Keratinocyte (primary cell): ENCODE results near the gene ATP11A. TPM values are rescaled to one million over a fixed set of nuclear protein-coding genes. Genes with fewer than 3 reads are reported as not detected.

Source experiments
- DNase-seq: peaks from one replicate; pipeline ENCODE4 v3.0.0-alpha.2; 2011; ENCODE audit warnings: low read depth, missing footprints, low spot score
- FAIRE-seq: peaks from 2 replicates; lab custom pipeline; 2011; peaks lifted over from hg19 to GRCh38; lab: Jason Lieb, UNC
- H2AFZ ChIP-seq: 2 replicates; pipeline ENCODE4 v1.6.0; 2012; ENCODE audit warnings: low read length, control low read depth, inconsistent platforms; ENCODE audit not compliant: control insufficient read depth
- H3K27ac ChIP-seq: 2 replicates; pipeline ENCODE4 v1.5.1; 2011; ENCODE audit warnings: low read length; ENCODE audit not compliant: control insufficient read depth, insufficient read depth
- H3K27me3 ChIP-seq: 3 replicates; pipeline ENCODE4 v1.6.0; 2011; ENCODE audit warnings: low read length; ENCODE audit not compliant: control insufficient read depth, insufficient read depth; ENCODE audit errors: extremely low read depth
- H3K36me3 ChIP-seq, 2 experiments: 2 replicates in 1 of 2; 3 replicates in 1 of 2; pipeline ENCODE4 v1.5.1; 2011; ENCODE audit warnings: low read length in 2 of 2, mild to moderate bottlenecking in 1 of 2; ENCODE audit not compliant: control insufficient read depth in 2 of 2, insufficient read depth in 2 of 2; ENCODE audit errors: extremely low read depth in 1 of 2
- H3K4me1 ChIP-seq: 3 replicates; pipeline ENCODE4 v1.5.1; 2011; ENCODE audit warnings: low read length; ENCODE audit not compliant: control insufficient read depth, insufficient read depth; ENCODE audit errors: extremely low read depth
- H3K4me2 ChIP-seq: 3 replicates; pipeline ENCODE4 v1.6.0; 2011; ENCODE audit warnings: low read depth, low read length; ENCODE audit not compliant: control insufficient read depth, insufficient read depth; ENCODE audit errors: extremely low read depth
- H3K4me3 ChIP-seq, 3 experiments: fragments of 200-600 bp in 1 of 3; sonication (generic) in 1 of 3; 2 replicates in 2 of 3; 3 replicates in 1 of 3; pipeline ENCODE4 v1.5.1; 2011 to 2016; ENCODE audit warnings: low read length in 3 of 3, mild to moderate bottlenecking in 3 of 3, control low read depth in 2 of 3, inconsistent platforms in 1 of 3, low read depth in 1 of 3, mixed read lengths in 1 of 3, mixed run types in 1 of 3, moderate library complexity in 1 of 3; ENCODE audit not compliant: control insufficient read depth in 2 of 3, insufficient read depth in 2 of 3; ENCODE audit errors: extremely low read depth in 1 of 3
- H3K79me2 ChIP-seq: 2 replicates; pipeline ENCODE4 v1.6.0; 2012; ENCODE audit warnings: low read length; ENCODE audit not compliant: control insufficient read depth, insufficient read depth
- H3K9ac ChIP-seq: 3 replicates; pipeline ENCODE4 v1.6.0; 2011; ENCODE audit warnings: low read length; ENCODE audit not compliant: control insufficient read depth, insufficient read depth; ENCODE audit errors: extremely low read depth
- H3K9me1 ChIP-seq: 3 replicates; pipeline ENCODE4 v1.6.0; 2011; ENCODE audit warnings: low read length; ENCODE audit not compliant: control insufficient read depth, insufficient read depth; ENCODE audit errors: extremely low read depth
- H3K9me3 ChIP-seq: 2 replicates; pipeline ENCODE4 v1.5.1; 2012; ENCODE audit warnings: low read depth, low read length; ENCODE audit not compliant: control insufficient read depth
- H4K20me1 ChIP-seq: 3 replicates; pipeline ENCODE4 v1.6.0; 2011; ENCODE audit warnings: low read length; ENCODE audit not compliant: control insufficient read depth, insufficient read depth; ENCODE audit errors: extremely low read depth
- EZH2 ChIP-seq: IDR thresholded peaks from one replicate; pipeline ENCODE4 v1.6.1; 2012; ENCODE audit warnings: inconsistent platforms, mild to moderate bottlenecking, low read length, moderate library complexity
- dilution Hi-C: fragments of 300-500 bp; cut with MboI; formaldehyde crosslinking; loops from one replicate; pipeline ENCODE4 v1.7.0; 2020; ENCODE audit warnings: low sequenced_read_pairs; ENCODE audit not compliant: extremely low pct_ligation_motif_present
- polyA plus RNA-seq, 5 experiments: library from polyadenylated mRNA; depleted of rRNA in 3 of 5; stranded (reverse) in 3 of 5; stranded (forward) in 1 of 5; unstranded in 1 of 5; fragments of >200 nt; gene quantifications; 1 replicate in 1 of 5; 2 replicates in 3 of 5; 3 replicates in 1 of 5; pipeline versions ENCODE4 v1.2.1 to v1.2.3, GENCODE V29; 2011 to 2012; ENCODE audit warnings: missing spikeins in 2 of 5, low read depth in 1 of 5, low replicate concordance in 1 of 5
- TF ChIP-seq, protein P1 (sequence below), 3 experiments: IDR thresholded peaks in 1 of 3; conservative IDR thresholded peaks in 1 of 3; optimal IDR thresholded peaks in 1 of 3; 2 replicates in 2 of 3; 3 replicates in 1 of 3; pipeline versions ENCODE3 to v1.5.1; 2011; ENCODE audit warnings: low read length in 3 of 3, mild to moderate bottlenecking in 3 of 3, moderate library complexity in 2 of 3, control low read depth in 1 of 3, inconsistent platforms in 1 of 3; ENCODE audit not compliant: insufficient read depth in 2 of 3; ENCODE audit errors: extremely low read depth in 1 of 3

Gene ATP11A
- polyA plus RNA-seq, 1 donor (not counting 4 experiments of a cell fraction or from before 2014, with no cell fraction given): 4.3 TPM

DNA sequence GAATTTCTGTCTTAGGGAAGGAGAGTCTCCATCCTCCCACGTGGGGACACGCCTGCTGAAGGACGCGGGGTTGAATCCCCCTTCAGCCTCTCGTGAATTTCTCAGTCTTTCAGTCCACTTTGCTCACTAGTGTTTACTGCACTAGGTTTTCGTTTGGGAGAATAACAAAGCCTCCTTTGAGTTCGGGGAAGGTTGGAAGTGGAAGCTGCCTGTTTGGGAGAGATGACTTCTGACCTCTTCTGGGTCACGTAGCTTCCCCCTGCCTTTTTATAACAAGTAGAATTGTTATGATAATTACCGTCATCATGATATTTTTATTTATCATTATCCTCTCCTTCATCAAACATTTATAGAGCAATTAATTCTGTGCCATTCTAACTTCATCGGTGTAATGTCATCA is 60.7 kb downstream of the ATP11A start:
- Histone ChIP-seq H3K27me3 (no peaks in the 10 kb centered on the region), H3K36me3 (no peaks in the 10 kb centered on the region), H3K9me1 (no peaks in the 10 kb centered on the region), H3K9me3 (no peaks in the 10 kb centered on the region), H3K4me2 (no peak overlapping the region), H4K20me1 (no peaks in the 10 kb centered on the region), H3K27ac (no peak overlapping the region), H3K79me2 (peaks cover 8% of the 10 kb centered on the region), H3K4me3 (no peak overlapping the region), H3K9ac (no peak overlapping the region), H2AFZ (no peak overlapping the region), H3K4me1 (no peaks in the 10 kb centered on the region)
- no peak for DNase-seq
- TF ChIP-seq, protein P1, sequence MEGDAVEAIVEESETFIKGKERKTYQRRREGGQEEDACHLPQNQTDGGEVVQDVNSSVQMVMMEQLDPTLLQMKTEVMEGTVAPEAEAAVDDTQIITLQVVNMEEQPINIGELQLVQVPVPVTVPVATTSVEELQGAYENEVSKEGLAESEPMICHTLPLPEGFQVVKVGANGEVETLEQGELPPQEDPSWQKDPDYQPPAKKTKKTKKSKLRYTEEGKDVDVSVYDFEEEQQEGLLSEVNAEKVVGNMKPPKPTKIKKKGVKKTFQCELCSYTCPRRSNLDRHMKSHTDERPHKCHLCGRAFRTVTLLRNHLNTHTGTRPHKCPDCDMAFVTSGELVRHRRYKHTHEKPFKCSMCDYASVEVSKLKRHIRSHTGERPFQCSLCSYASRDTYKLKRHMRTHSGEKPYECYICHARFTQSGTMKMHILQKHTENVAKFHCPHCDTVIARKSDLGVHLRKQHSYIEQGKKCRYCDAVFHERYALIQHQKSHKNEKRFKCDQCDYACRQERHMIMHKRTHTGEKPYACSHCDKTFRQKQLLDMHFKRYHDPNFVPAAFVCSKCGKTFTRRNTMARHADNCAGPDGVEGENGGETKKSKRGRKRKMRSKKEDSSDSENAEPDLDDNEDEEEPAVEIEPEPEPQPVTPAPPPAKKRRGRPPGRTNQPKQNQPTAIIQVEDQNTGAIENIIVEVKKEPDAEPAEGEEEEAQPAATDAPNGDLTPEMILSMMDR (optimal IDR thresholded peaks at IDR 0.05 in 1 of 3, IDR thresholded peaks at IDR 0.05 in 1 of 3, conservative IDR thresholded peaks at IDR 0.05 in 1 of 3; ENCODE audit: extremely low read depth in 1 of 3, insufficient read depth in 2 of 3, low read length in 3 of 3): no peak
- TF ChIP-seq EZH2: no peak
- no peak for FAIRE-seq
- dilution Hi-C loops: no loop called here

DNA sequence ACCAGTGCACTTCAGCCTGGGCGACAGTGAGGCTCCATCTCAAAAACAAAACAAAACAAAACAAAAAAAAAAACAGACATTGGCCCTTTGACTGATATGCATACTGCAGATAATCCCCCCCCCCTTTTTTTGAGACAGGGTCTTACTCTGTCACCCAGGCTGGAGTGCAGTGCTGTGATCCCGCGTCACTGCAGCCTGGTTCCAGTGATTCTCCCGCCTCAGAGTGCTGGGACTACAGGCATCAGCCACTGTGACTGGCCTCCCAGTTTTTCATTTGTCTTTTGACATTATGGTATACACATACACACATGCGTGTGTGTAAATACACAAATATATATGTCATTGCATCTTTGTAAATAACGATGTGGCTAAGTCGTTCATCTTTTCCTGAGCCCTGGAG is 61.8 kb downstream of the ATP11A start:
- Histone ChIP-seq H3K4me3 (no peak overlapping the region), H4K20me1 (no peaks in the 10 kb centered on the region), H2AFZ (no peak overlapping the region), H3K9me1 (no peaks in the 10 kb centered on the region), H3K4me1 (no peaks in the 10 kb centered on the region), H3K36me3 (no peaks in the 10 kb centered on the region), H3K9ac (no peak overlapping the region), H3K9me3 (no peaks in the 10 kb centered on the region), H3K27me3 (no peaks in the 10 kb centered on the region), H3K79me2 (peaks cover 3% of the 10 kb centered on the region), H3K4me2 (no peak overlapping the region), H3K27ac (no peak overlapping the region)
- DNase-seq: no peak
- TF ChIP-seq, protein P1 (optimal IDR thresholded peaks at IDR 0.05 in 1 of 3, IDR thresholded peaks at IDR 0.05 in 1 of 3, conservative IDR thresholded peaks at IDR 0.05 in 1 of 3; ENCODE audit: extremely low read depth in 1 of 3, insufficient read depth in 2 of 3, low read length in 3 of 3): no peak
- TF ChIP-seq EZH2: no peak
- no peak for FAIRE-seq
- dilution Hi-C loops: no loop called here
